PC-9 (cell line): ENCODE data around the gene NPHP4. TPM values are rescaled to one million over a fixed set of nuclear protein-coding genes. Genes with fewer than 3 reads are reported as not detected.

Source experiments
- BruUV-seq: library from RNA; stranded (reverse); fragments of 400-500 nt; replicated peaks from 2 replicates; lab custom pipeline; 2021; lab: Mats Ljungman, UMichigan
- CTCF ChIA-PET: fragments of 300-600 bp; sonication (Branson Sonifier 250); formaldehyde crosslinking; loops from one replicate; lab custom pipeline; 2022; ENCODE audit warnings: antibody characterized with exemption; lab: Charles Lee
- POLR2A ChIA-PET: fragments of 300-600 bp; sonication (Branson Sonifier 250); formaldehyde crosslinking; loops from one replicate; lab custom pipeline; 2022; ENCODE audit warnings: antibody characterized with exemption; ENCODE audit not compliant: unreplicated experiment; lab: Charles Lee
- DNase-seq, 2 experiments: peaks; one replicate each; pipeline versions ENCODE4 v3.0.0 to v3.0.0-alpha.2; 2015 to 2022; ENCODE audit warnings: mixed read lengths in 1 of 2
- H2AFZ ChIP-seq: fragments of 200-600 bp; sonication (generic); 2 replicates; pipeline ENCODE4 v1.8.1; 2017; ENCODE audit warnings: antibody characterized with exemption
- H3F3A ChIP-seq: fragments of 200-600 bp; sonication (generic); 2 replicates; pipeline ENCODE4 v1.8.1; 2017; ENCODE audit warnings: antibody characterized with exemption, mild to moderate bottlenecking, low read depth; ENCODE audit not compliant: insufficient read depth
- H3K27ac ChIP-seq: fragments of 200-600 bp; sonication (generic); 2 replicates; pipeline ENCODE4 v1.6.1; 2016; ENCODE audit warnings: mixed run types
- H3K27me3 ChIP-seq: fragments of 200-600 bp; sonication (generic); 2 replicates; pipeline ENCODE4 v1.6.1; 2016; ENCODE audit warnings: low read depth, mixed run types; ENCODE audit not compliant: insufficient read depth
- H3K36me3 ChIP-seq: fragments of 200-600 bp; sonication (generic); 2 replicates; pipeline ENCODE4 v1.6.1; 2016; ENCODE audit warnings: low read depth, mixed run types
- H3K4me1 ChIP-seq: fragments of 200-600 bp; sonication (generic); replicated peaks from 2 replicates; pipeline ENCODE4 v1.6.1; 2016; ENCODE audit warnings: mixed run types; ENCODE audit not compliant: insufficient read depth
- H3K4me2 ChIP-seq: fragments of 200-600 bp; sonication (generic); 2 replicates; pipeline ENCODE4 v1.6.1; 2017; ENCODE audit warnings: mixed run types
- H3K4me3 ChIP-seq: fragments of 200-600 bp; sonication (generic); 2 replicates; pipeline ENCODE4 v1.6.1; 2016; ENCODE audit warnings: mixed run types
- H3K79me2 ChIP-seq: fragments of 200-600 bp; sonication (generic); 2 replicates; pipeline ENCODE4 v1.6.1; 2017; ENCODE audit warnings: low read depth, mixed run types
- H3K9me2 ChIP-seq: fragments of 200-600 bp; sonication (generic); 2 replicates; pipeline ENCODE4 v1.8.1; 2017; ENCODE audit warnings: mild to moderate bottlenecking; ENCODE audit not compliant: insufficient read depth
- H3K9me3 ChIP-seq: fragments of 200-600 bp; sonication (generic); 2 replicates; pipeline ENCODE4 v1.8.1; 2016; ENCODE audit warnings: low read depth; ENCODE audit not compliant: insufficient read depth
- H4K20me1 ChIP-seq: fragments of 200-600 bp; sonication (generic); 2 replicates; pipeline ENCODE4 v1.8.1; 2017; ENCODE audit not compliant: insufficient read depth
- CTCF ChIP-seq: fragments of 200-600 bp; sonication (generic); conservative IDR thresholded peaks from 2 replicates; pipeline ENCODE4 v1.6.1; 2017; ENCODE audit warnings: mixed run types, antibody characterized with exemption, mild to moderate bottlenecking, moderate library complexity
- EZH2 ChIP-seq: fragments of 200-600 bp; sonication (generic); IDR thresholded peaks from 2 replicates; pipeline ENCODE4 v1.8.0; 2017; ENCODE audit warnings: antibody characterized with exemption, low read depth
- intact Hi-C: fragments of 100-400 bp; cut with micrococcal nuclease; formaldehyde crosslinking; loops from one replicate; pipeline ENCODE4 v1.10.0; 2022; ENCODE audit not compliant: unreplicated experiment
- total RNA-seq: library from RNA; stranded (reverse); gene quantifications from 2 replicates; pipeline ENCODE4 v1.2.3, GENCODE V29; 2021

The NPHP4 gene
- total RNA-seq, 1 experiment from 2014 or later, result 17.9 TPM

GRCh38 chr1:5905436-5905835 lies 86.8 kb downstream of the NPHP4 start:
- ChIA-PET CTCF (no interaction called here), POLR2A (no interaction called here)
- H3K27me3 ChIP-seq, result no peaks in the 10 kb centered on the region
- DNase-seq, result no peak
- H3K4me1 ChIP-seq, result no peaks in the 10 kb centered on the region
- H3K4me3 ChIP-seq, result no peak overlapping the region
- H3K79me2 ChIP-seq, result no peaks in the 10 kb centered on the region
- TF ChIP-seq EZH2 (no peak), CTCF (no peak)
- H3K9me2 ChIP-seq, result no peaks in the 10 kb centered on the region
- no peaks in the 10 kb centered on the region for H3K9me3 ChIP-seq
- no peak overlapping the region for H3K27ac ChIP-seq
- intact Hi-C loops, result no loop called here
- no peaks in the 10 kb centered on the region for H4K20me1 ChIP-seq
- BruUV-seq, result no TSS peak
- no peaks in the 10 kb centered on the region for H3K36me3 ChIP-seq
- H3K4me2 ChIP-seq, result no peak overlapping the region
- no peak overlapping the region for H2AFZ ChIP-seq
- no peaks in the 10 kb centered on the region for H3F3A ChIP-seq

- ChIA-PET POLR2A (no interaction called here), CTCF (no interaction called here)
- H3K4me2 ChIP-seq, result no peak overlapping the region
- H3K4me3 ChIP-seq, result no peak overlapping the region
- no peak for TF ChIP-seq EZH2
- no peak for TF ChIP-seq CTCF
- H3K9me3 ChIP-seq, result no peaks in the 10 kb centered on the region
- H3K27me3 ChIP-seq, result no peaks in the 10 kb centered on the region
- no peak overlapping the region for H2AFZ ChIP-seq
- no peaks in the 10 kb centered on the region for H3K79me2 ChIP-seq
- H3K4me1 ChIP-seq, result no peaks in the 10 kb centered on the region
- intact Hi-C loops, result no loop called here
- BruUV-seq, result no TSS peak
- H3K36me3 ChIP-seq, result no peaks in the 10 kb centered on the region
- DNase-seq, result no peak
- no peak overlapping the region for H3K27ac ChIP-seq
- H3K9me2 ChIP-seq, result no peaks in the 10 kb centered on the region
- no peaks in the 10 kb centered on the region for H3F3A ChIP-seq
- H4K20me1 ChIP-seq, result no peaks in the 10 kb centered on the region
Observed at GRCh38 chr1:5904551-5904950, 87.7 kb downstream of the NPHP4 start.

- TF ChIP-seq CTCF, result no peak
- TF ChIP-seq EZH2, result no peak
- H3K27ac ChIP-seq, result no peak overlapping the region
- ChIA-PET POLR2A (no interaction called here), CTCF (no interaction called here)
- intact Hi-C loops, result no loop called here
- no TSS peak for BruUV-seq
- no peaks in the 10 kb centered on the region for H3K9me3 ChIP-seq
- DNase-seq, result no peak
- H3K36me3 ChIP-seq, result no peaks in the 10 kb centered on the region
- no peak overlapping the region for H2AFZ ChIP-seq
- H3K4me2 ChIP-seq, result no peak overlapping the region
- no peaks in the 10 kb centered on the region for H4K20me1 ChIP-seq
- H3K27me3 ChIP-seq, result no peaks in the 10 kb centered on the region
- H3K4me1 ChIP-seq, result no peaks in the 10 kb centered on the region
- H3K9me2 ChIP-seq, result no peaks in the 10 kb centered on the region
- H3F3A ChIP-seq, result no peaks in the 10 kb centered on the region
- no peak overlapping the region for H3K4me3 ChIP-seq
- H3K79me2 ChIP-seq, result no peaks in the 10 kb centered on the region
Observed at GRCh38 chr1:5903680-5904079, 88.5 kb downstream of the NPHP4 start.
